ENCODE results near the gene AGPAT2.

Gene AGPAT2

GRCh38 chr9:136728080-136728547 is 40.9 kb upstream of the AGPAT2 start (continued):
- TF ChIP-seq GLI2 (tag by site-specific recombination; IDR thresholded peaks at IDR 0.05; ENCODE audit: borderline replicate concordance, low read depth) (no peak), PATZ1 (tag by site-specific recombination; IDR thresholded peaks at IDR 0.05) (peak; percentile 89), ZNF571 (tag by site-specific recombination; IDR thresholded peaks at IDR 0.05) (no peak), ZNF514 (tag by site-specific recombination; IDR thresholded peaks at IDR 0.05) (no peak), ZNF248 (tag by site-specific recombination; IDR thresholded peaks at IDR 0.05) (no peak), ZNF302 (tag by site-specific recombination; IDR thresholded peaks at IDR 0.05; ENCODE audit: low read depth) (no peak), ZNF549 (tag by site-specific recombination; IDR thresholded peaks at IDR 0.05) (no peak), ZNF391 (tag by site-specific recombination; IDR thresholded peaks at IDR 0.05; ENCODE audit: borderline replicate concordance, low read depth) (no peak), PRDM2 (tag by site-specific recombination; IDR thresholded peaks at IDR 0.05; ENCODE audit: borderline replicate concordance) (no peak), ZNF223 (tag by site-specific recombination; IDR thresholded peaks at IDR 0.05) (no peak), ZNF530 (tag by site-specific recombination; IDR thresholded peaks at IDR 0.05; ENCODE audit: low read depth) (no peak), ZNF76 (tag by site-specific recombination; IDR thresholded peaks at IDR 0.05; ENCODE audit: borderline replicate concordance, low read depth) (peak; percentile 79), YY1 (tag by site-specific recombination; IDR thresholded peaks at IDR 0.05) (peak; percentile 73), ZNF449 (tag by site-specific recombination; IDR thresholded peaks at IDR 0.05) (peak; percentile 45; the same call in 1 of the 2 replicates), SP2 (tag by site-specific recombination; IDR thresholded peaks at IDR 0.05) (peak; percentile 48), ZSCAN30 (tag by site-specific recombination; IDR thresholded peaks at IDR 0.05) (peak; percentile 97), ZNF544 (tag by site-specific recombination; IDR thresholded peaks at IDR 0.05) (no peak), ZNF843 (tag by site-specific recombination; IDR thresholded peaks at IDR 0.05) (peak; percentile 41; the same call in 1 of the 2 replicates), ZNF18 (tag by site-specific recombination; IDR thresholded peaks at IDR 0.05) (no peak), ZBTB20 (tag by site-specific recombination; IDR thresholded peaks at IDR 0.05) (peak; percentile 39; the same call in 1 of the 2 replicates), ZNF658 (tag by site-specific recombination; IDR thresholded peaks at IDR 0.05) (no peak), ZSCAN23 (tag by site-specific recombination; IDR thresholded peaks at IDR 0.05) (no peak), ZNF768 (tag by site-specific recombination; IDR thresholded peaks at IDR 0.05) (no peak), ZNF560 (tag by site-specific recombination; IDR thresholded peaks at IDR 0.05; ENCODE audit: borderline replicate concordance) (no peak), ZNF747 (tag by site-specific recombination; IDR thresholded peaks at IDR 0.05) (no peak), BCL6B (tag by site-specific recombination; IDR thresholded peaks at IDR 0.05) (no peak), SCRT1 (tag by site-specific recombination; IDR thresholded peaks at IDR 0.05; ENCODE audit: borderline replicate concordance) (no peak)
